GM23338 (cell line): Measurements from ENCODE around the gene L1CAM. TPM values are rescaled to one million over a fixed set of nuclear protein-coding genes. Genes with fewer than 3 reads are reported as not detected.

Experiments used
- ATAC-seq: fragments of 200-7000 bp; cut with Tn5 transposase; 3 replicates; pipeline ENCODE4 v1.9.1; 2020
- DNase-seq: peaks from one replicate; pipeline ENCODE4 v3.0.0-alpha.2; 2015; ENCODE audit warnings: low spot score
- H2AFZ ChIP-seq: fragments of 200-600 bp; sonication (generic); 2 replicates; pipeline ENCODE4 v1.8.0; 2016; ENCODE audit warnings: antibody characterized with exemption, mild to moderate bottlenecking, moderate library complexity
- H3F3A ChIP-seq: fragments of 200-600 bp; sonication (generic); replicated peaks from 2 replicates; pipeline ENCODE4 v1.8.0; 2017; ENCODE audit warnings: antibody characterized with exemption, mixed run types, low read depth
- H3K27ac ChIP-seq: fragments of 200-600 bp; sonication (generic); 2 replicates; pipeline ENCODE4 v1.6.1; 2016; ENCODE audit warnings: low read depth
- H3K27me3 ChIP-seq: fragments of 200-600 bp; sonication (generic); 2 replicates; pipeline ENCODE4 v1.8.0; 2016; ENCODE audit warnings: mild to moderate bottlenecking, mixed run types, moderate library complexity; ENCODE audit not compliant: insufficient read depth
- H3K36me3 ChIP-seq: fragments of 200-600 bp; sonication (generic); 2 replicates; pipeline ENCODE4 v1.8.0; 2016; ENCODE audit warnings: mild to moderate bottlenecking; ENCODE audit not compliant: insufficient read depth
- H3K4me1 ChIP-seq: fragments of 200-600 bp; sonication (generic); 2 replicates; pipeline ENCODE4 v1.8.0; 2016; ENCODE audit warnings: mild to moderate bottlenecking, moderate library complexity; ENCODE audit not compliant: insufficient read depth
- H3K4me2 ChIP-seq: fragments of 200-600 bp; sonication (generic); 2 replicates; pipeline ENCODE4 v1.7.1; 2017; ENCODE audit warnings: mixed run types
- H3K4me3 ChIP-seq: fragments of 200-600 bp; sonication (generic); 2 replicates; pipeline ENCODE4 v1.6.1; 2016; ENCODE audit warnings: mixed run types
- H3K79me2 ChIP-seq: fragments of 200-600 bp; sonication (generic); replicated peaks from 2 replicates; pipeline ENCODE4 v1.8.0; 2017; ENCODE audit warnings: mild to moderate bottlenecking; ENCODE audit not compliant: insufficient read depth
- H3K9me2 ChIP-seq: fragments of 200-600 bp; sonication (generic); 2 replicates; pipeline ENCODE4 v1.8.0; 2017; ENCODE audit not compliant: insufficient read depth
- H4K20me1 ChIP-seq: fragments of 200-600 bp; sonication (generic); replicated peaks from 2 replicates; pipeline ENCODE4 v1.8.0; 2017; ENCODE audit warnings: mild to moderate bottlenecking; ENCODE audit not compliant: insufficient read depth
- H3K27ac Mint-ChIP-seq: 2 replicates; pipeline ENCODE4 v1.8.0; 2020; ENCODE audit warnings: inconsistent platforms, mild to moderate bottlenecking, moderate library complexity, mixed read lengths
- H3K27me3 Mint-ChIP-seq: 3 replicates; pipeline ENCODE4 v1.8.0; 2022; ENCODE audit warnings: low read depth, mild to moderate bottlenecking, moderate library complexity, mixed read lengths, inconsistent platforms; ENCODE audit not compliant: insufficient read depth, poor library complexity
- H3K36me3 Mint-ChIP-seq: 3 replicates; pipeline ENCODE4 v1.8.0; 2021; ENCODE audit warnings: low read depth, mild to moderate bottlenecking, inconsistent platforms, moderate library complexity, mixed read lengths
- H3K4me1 Mint-ChIP-seq: 3 replicates; pipeline ENCODE4 v1.8.0; 2020; ENCODE audit warnings: mild to moderate bottlenecking, inconsistent platforms, mixed read lengths
- H3K4me3 Mint-ChIP-seq: 3 replicates; pipeline ENCODE4 v1.8.0; 2021; ENCODE audit warnings: moderate library complexity, mild to moderate bottlenecking, inconsistent platforms, mixed read lengths
- H3K9me3 Mint-ChIP-seq: 3 replicates; pipeline ENCODE4 v1.8.0; 2020; ENCODE audit warnings: moderate library complexity, mild to moderate bottlenecking, inconsistent platforms, mixed read lengths
- CREB1 ChIP-seq: fragments of 250-450 bp; sonication (Bioruptor Pico); IDR thresholded peaks from 2 replicates; pipeline ENCODE4 v1.5.0; 2020; ENCODE audit warnings: low read depth, mild to moderate bottlenecking, moderate library complexity
- EZH2 ChIP-seq: fragments of 200-600 bp; sonication (generic); IDR thresholded peaks from one replicate; pipeline ENCODE4 v1.8.0; 2017; ENCODE audit warnings: antibody characterized with exemption, mild to moderate bottlenecking, low read depth; ENCODE audit not compliant: unreplicated experiment
- EZH2phosphoT487 ChIP-seq: fragments of 200-600 bp; sonication (generic); IDR thresholded peaks from one replicate; pipeline ENCODE4 v1.8.1; 2018; ENCODE audit warnings: antibody characterized with exemption; ENCODE audit not compliant: unreplicated experiment
- JUNB ChIP-seq: IDR thresholded peaks from one replicate; pipeline ENCODE4 v1.6.1; 2016; ENCODE audit warnings: antibody characterized with exemption; ENCODE audit not compliant: unreplicated experiment
- NANOG ChIP-seq: IDR thresholded peaks from 2 replicates; pipeline ENCODE4 v1.6.1; 2016; ENCODE audit warnings: antibody characterized with exemption, borderline replicate concordance
- POLR2AphosphoS5 ChIP-seq: IDR thresholded peaks from 2 replicates; pipeline ENCODE4 v1.6.1; 2016; ENCODE audit warnings: antibody characterized with exemption, low read depth
- STAT1 ChIP-seq: IDR thresholded peaks from one replicate; pipeline ENCODE4 v1.6.1; 2016; ENCODE audit warnings: antibody characterized with exemption; ENCODE audit not compliant: unreplicated experiment
- ZNF114 ChIP-seq: fragments of 250-450 bp; sonication (Bioruptor Pico); IDR thresholded peaks from 2 replicates; pipeline ENCODE4 v1.5.0; 2020; ENCODE audit warnings: mild to moderate bottlenecking, moderate library complexity
- ZNF331 ChIP-seq: fragments of 250-450 bp; sonication (Bioruptor Pico); IDR thresholded peaks from 2 replicates; pipeline ENCODE4 v1.5.0; 2020; ENCODE audit warnings: low read depth, mild to moderate bottlenecking, moderate library complexity
- polyA plus RNA-seq: library from polyadenylated mRNA; unstranded; fragments of >200 nt; fragmentation: Nextera tagmentation; extraction: Ambion mirVana; gene quantifications from 2 replicates; pipeline ENCODE4 v1.2.1, GENCODE V29; 2016
- total RNA-seq: library from RNA; depleted of rRNA; stranded (reverse); fragments of >200 nt; shearing (Covaris generic); gene quantifications from 2 replicates; pipeline ENCODE4 v1.2.3, GENCODE V29; 2014
- TF ChIP-seq, protein P1 (sequence below), 2 experiments: fragments of 200-600 bp in 1 of 2; sonication (generic) in 1 of 2; conservative IDR thresholded peaks; 2 replicates each; pipeline versions ENCODE4 v1.5.1 to v1.6.1; 2016 to 2017; ENCODE audit warnings: antibody characterized with exemption in 2 of 2, low read depth in 2 of 2, mild to moderate bottlenecking in 2 of 2, moderate library complexity in 1 of 2
- TF ChIP-seq, protein P2 (sequence below): fragments of 250-450 bp; sonication (Bioruptor Pico); IDR thresholded peaks from 2 replicates; pipeline ENCODE4 v1.5.0; 2020; ENCODE audit warnings: mild to moderate bottlenecking, moderate library complexity
- TF ChIP-seq, protein P3 (sequence below): IDR thresholded peaks from one replicate; pipeline ENCODE4 v1.6.1; 2018; ENCODE audit warnings: antibody characterized with exemption; ENCODE audit not compliant: unreplicated experiment
- TF ChIP-seq, protein P4 (sequence below): IDR thresholded peaks from 2 replicates; pipeline ENCODE4 v1.6.1; 2016; ENCODE audit warnings: antibody characterized with exemption

The L1CAM gene
- total and polyA plus RNA-seq, 2 experiments from 2014 or later = 7.4 to 29.2 TPM

DNA sequence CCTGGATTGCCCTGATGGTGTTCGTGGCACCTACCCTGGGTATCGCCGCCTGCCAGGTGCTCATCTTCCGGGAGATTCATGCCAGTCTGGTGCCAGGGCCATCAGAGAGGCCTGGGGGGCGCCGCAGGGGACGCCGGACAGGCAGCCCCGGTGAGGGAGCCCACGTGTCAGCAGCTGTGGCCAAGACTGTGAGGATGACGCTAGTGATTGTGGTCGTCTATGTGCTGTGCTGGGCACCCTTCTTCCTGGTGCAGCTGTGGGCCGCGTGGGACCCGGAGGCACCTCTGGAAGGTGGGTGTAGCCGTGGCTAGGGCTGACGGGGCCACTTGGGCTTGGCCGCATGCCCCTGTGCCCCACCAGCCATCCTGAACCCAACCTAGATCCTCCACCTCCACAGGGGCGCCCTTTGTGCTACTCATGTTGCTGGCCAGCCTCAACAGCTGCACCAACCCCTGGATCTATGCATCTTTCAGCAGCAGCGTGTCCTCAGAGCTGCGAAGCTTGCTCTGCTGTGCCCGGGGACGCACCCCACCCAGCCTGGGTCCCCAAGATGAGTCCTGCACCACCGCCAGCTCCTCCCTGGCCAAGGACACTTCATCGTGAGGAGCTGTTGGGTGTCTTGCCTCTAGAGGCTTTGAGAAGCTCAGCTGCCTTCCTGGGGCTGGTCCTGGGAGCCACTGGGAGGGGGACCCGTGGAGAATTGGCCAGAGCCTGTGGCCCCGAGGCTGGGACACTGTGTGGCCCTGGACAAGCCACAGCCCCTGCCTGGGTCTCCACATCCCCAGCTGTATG, 20.3 kb upstream of the L1CAM start:
- H3K9me2 ChIP-seq = no peaks in the 10 kb centered on the region
- Mint-ChIP-seq H3K27ac (no peak overlapping the region), H3K36me3 (no peaks in the 10 kb centered on the region), H3K27me3 (peaks cover 10% of the 10 kb centered on the region), H3K4me1 (peaks cover 19% of the 10 kb centered on the region; the same call in 2 of the 3 replicates), H3K9me3 (no peaks in the 10 kb centered on the region; the same call in 2 of the 3 replicates), H3K4me3 (no peak overlapping the region)
- no peak for DNase-seq
- no peaks in the 10 kb centered on the region for H3K36me3 ChIP-seq
- H3K4me2 ChIP-seq = no peak overlapping the region
- H3K79me2 ChIP-seq = no peaks in the 10 kb centered on the region
- H2AFZ ChIP-seq = no peak overlapping the region
- no peaks in the 10 kb centered on the region for H3K27me3 ChIP-seq
- no peak for ATAC-seq
- H3F3A ChIP-seq = no peaks in the 10 kb centered on the region
- TF ChIP-seq, protein P1, sequence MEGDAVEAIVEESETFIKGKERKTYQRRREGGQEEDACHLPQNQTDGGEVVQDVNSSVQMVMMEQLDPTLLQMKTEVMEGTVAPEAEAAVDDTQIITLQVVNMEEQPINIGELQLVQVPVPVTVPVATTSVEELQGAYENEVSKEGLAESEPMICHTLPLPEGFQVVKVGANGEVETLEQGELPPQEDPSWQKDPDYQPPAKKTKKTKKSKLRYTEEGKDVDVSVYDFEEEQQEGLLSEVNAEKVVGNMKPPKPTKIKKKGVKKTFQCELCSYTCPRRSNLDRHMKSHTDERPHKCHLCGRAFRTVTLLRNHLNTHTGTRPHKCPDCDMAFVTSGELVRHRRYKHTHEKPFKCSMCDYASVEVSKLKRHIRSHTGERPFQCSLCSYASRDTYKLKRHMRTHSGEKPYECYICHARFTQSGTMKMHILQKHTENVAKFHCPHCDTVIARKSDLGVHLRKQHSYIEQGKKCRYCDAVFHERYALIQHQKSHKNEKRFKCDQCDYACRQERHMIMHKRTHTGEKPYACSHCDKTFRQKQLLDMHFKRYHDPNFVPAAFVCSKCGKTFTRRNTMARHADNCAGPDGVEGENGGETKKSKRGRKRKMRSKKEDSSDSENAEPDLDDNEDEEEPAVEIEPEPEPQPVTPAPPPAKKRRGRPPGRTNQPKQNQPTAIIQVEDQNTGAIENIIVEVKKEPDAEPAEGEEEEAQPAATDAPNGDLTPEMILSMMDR (conservative IDR thresholded peaks at IDR 0.05; ENCODE audit: low read depth in 2 of 2) = no peak
- TF ChIP-seq EZH2 = no peak
- TF ChIP-seq POLR2AphosphoS5 = no peak
- TF ChIP-seq EZH2phosphoT487 = no peak
- TF ChIP-seq, protein P2, sequence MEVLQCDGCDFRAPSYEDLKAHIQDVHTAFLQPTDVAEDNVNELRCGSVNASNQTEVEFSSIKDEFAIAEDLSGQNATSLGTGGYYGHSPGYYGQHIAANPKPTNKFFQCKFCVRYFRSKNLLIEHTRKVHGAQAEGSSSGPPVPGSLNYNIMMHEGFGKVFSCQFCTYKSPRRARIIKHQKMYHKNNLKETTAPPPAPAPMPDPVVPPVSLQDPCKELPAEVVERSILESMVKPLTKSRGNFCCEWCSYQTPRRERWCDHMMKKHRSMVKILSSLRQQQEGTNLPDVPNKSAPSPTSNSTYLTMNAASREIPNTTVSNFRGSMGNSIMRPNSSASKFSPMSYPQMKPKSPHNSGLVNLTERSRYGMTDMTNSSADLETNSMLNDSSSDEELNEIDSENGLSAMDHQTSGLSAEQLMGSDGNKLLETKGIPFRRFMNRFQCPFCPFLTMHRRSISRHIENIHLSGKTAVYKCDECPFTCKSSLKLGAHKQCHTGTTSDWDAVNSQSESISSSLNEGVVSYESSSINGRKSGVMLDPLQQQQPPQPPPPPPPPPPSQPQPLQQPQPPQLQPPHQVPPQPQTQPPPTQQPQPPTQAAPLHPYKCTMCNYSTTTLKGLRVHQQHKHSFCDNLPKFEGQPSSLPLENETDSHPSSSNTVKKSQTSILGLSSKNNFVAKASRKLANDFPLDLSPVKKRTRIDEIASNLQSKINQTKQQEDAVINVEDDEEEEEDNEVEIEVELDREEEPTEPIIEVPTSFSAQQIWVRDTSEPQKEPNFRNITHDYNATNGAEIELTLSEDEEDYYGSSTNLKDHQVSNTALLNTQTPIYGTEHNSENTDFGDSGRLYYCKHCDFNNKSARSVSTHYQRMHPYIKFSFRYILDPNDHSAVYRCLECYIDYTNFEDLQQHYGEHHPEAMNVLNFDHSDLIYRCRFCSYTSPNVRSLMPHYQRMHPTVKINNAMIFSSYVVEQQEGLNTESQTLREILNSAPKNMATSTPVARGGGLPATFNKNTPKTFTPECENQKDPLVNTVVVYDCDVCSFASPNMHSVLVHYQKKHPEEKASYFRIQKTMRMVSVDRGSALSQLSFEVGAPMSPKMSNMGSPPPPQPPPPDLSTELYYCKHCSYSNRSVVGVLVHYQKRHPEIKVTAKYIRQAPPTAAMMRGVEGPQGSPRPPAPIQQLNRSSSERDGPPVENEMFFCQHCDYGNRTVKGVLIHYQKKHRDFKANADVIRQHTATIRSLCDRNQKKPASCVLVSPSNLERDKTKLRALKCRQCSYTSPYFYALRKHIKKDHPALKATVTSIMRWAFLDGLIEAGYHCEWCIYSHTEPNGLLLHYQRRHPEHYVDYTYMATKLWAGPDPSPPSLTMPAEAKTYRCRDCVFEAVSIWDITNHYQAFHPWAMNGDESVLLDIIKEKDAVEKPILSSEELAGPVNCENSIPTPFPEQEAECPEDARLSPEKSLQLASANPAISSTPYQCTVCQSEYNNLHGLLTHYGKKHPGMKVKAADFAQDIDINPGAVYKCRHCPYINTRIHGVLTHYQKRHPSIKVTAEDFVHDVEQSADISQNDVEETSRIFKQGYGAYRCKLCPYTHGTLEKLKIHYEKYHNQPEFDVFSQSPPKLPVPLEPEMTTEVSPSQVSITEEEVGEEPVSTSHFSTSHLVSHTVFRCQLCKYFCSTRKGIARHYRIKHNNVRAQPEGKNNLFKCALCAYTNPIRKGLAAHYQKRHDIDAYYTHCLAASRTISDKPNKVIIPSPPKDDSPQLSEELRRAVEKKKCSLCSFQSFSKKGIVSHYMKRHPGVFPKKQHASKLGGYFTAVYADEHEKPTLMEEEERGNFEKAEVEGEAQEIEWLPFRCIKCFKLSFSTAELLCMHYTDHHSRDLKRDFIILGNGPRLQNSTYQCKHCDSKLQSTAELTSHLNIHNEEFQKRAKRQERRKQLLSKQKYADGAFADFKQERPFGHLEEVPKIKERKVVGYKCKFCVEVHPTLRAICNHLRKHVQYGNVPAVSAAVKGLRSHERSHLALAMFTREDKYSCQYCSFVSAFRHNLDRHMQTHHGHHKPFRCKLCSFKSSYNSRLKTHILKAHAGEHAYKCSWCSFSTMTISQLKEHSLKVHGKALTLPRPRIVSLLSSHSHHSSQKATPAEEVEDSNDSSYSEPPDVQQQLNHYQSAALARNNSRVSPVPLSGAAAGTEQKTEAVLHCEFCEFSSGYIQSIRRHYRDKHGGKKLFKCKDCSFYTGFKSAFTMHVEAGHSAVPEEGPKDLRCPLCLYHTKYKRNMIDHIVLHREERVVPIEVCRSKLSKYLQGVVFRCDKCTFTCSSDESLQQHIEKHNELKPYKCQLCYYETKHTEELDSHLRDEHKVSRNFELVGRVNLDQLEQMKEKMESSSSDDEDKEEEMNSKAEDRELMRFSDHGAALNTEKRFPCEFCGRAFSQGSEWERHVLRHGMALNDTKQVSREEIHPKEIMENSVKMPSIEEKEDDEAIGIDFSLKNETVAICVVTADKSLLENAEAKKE (CRISPR knock-in tag) = no peak
- TF ChIP-seq, protein P3, sequence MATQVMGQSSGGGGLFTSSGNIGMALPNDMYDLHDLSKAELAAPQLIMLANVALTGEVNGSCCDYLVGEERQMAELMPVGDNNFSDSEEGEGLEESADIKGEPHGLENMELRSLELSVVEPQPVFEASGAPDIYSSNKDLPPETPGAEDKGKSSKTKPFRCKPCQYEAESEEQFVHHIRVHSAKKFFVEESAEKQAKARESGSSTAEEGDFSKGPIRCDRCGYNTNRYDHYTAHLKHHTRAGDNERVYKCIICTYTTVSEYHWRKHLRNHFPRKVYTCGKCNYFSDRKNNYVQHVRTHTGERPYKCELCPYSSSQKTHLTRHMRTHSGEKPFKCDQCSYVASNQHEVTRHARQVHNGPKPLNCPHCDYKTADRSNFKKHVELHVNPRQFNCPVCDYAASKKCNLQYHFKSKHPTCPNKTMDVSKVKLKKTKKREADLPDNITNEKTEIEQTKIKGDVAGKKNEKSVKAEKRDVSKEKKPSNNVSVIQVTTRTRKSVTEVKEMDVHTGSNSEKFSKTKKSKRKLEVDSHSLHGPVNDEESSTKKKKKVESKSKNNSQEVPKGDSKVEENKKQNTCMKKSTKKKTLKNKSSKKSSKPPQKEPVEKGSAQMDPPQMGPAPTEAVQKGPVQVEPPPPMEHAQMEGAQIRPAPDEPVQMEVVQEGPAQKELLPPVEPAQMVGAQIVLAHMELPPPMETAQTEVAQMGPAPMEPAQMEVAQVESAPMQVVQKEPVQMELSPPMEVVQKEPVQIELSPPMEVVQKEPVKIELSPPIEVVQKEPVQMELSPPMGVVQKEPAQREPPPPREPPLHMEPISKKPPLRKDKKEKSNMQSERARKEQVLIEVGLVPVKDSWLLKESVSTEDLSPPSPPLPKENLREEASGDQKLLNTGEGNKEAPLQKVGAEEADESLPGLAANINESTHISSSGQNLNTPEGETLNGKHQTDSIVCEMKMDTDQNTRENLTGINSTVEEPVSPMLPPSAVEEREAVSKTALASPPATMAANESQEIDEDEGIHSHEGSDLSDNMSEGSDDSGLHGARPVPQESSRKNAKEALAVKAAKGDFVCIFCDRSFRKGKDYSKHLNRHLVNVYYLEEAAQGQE = no peak
- TF ChIP-seq NANOG = no peak
- TF ChIP-seq, protein P4, sequence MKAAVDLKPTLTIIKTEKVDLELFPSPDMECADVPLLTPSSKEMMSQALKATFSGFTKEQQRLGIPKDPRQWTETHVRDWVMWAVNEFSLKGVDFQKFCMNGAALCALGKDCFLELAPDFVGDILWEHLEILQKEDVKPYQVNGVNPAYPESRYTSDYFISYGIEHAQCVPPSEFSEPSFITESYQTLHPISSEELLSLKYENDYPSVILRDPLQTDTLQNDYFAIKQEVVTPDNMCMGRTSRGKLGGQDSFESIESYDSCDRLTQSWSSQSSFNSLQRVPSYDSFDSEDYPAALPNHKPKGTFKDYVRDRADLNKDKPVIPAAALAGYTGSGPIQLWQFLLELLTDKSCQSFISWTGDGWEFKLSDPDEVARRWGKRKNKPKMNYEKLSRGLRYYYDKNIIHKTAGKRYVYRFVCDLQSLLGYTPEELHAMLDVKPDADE = no peak
- TF ChIP-seq CREB1 (CRISPR knock-in tag) = no peak
- no peak for TF ChIP-seq ZNF331
- TF ChIP-seq STAT1 = no peak
- TF ChIP-seq ZNF114 (CRISPR knock-in tag) = no peak
- no peak for TF ChIP-seq JUNB
- H3K27ac ChIP-seq = no peak overlapping the region
- H3K4me3 ChIP-seq = no peak overlapping the region
- no peaks in the 10 kb centered on the region for H4K20me1 ChIP-seq
- no peaks in the 10 kb centered on the region for H3K4me1 ChIP-seq
